Ishikawa (cell line): ENCODE results near the gene EIF4H.

Source experiments
- CEBPB ChIP-seq: IDR thresholded peaks from 2 replicates; pipeline ENCODE4 v1.6.1; 2012
- CREB1 ChIP-seq: IDR thresholded peaks from 2 replicates; pipeline ENCODE4 v1.6.1; 2012; ENCODE audit warnings: low read depth
- EGR1 ChIP-seq: IDR thresholded peaks from 2 replicates; pipeline ENCODE4 v1.6.1; 2012
- EP300 ChIP-seq: IDR thresholded peaks from 2 replicates; pipeline ENCODE4 v1.6.1; 2012; ENCODE audit warnings: borderline replicate concordance
- FOXM1 ChIP-seq: IDR thresholded peaks from 2 replicates; pipeline ENCODE4 v1.6.1; 2012; ENCODE audit warnings: low read depth, borderline replicate concordance
- MAX ChIP-seq: IDR thresholded peaks from 2 replicates; pipeline ENCODE4 v1.6.1; 2012
- NFIC ChIP-seq: IDR thresholded peaks from 2 replicates; pipeline ENCODE4 v1.6.1; 2012
- RAD21 ChIP-seq: IDR thresholded peaks from 2 replicates; pipeline ENCODE4 v1.6.1; 2012; ENCODE audit warnings: low read depth
- TAF1 ChIP-seq: IDR thresholded peaks from 2 replicates; pipeline ENCODE4 v1.6.1; 2012; ENCODE audit warnings: low read depth, mild to moderate bottlenecking
- TCF12 ChIP-seq: IDR thresholded peaks from 2 replicates; pipeline ENCODE4 v1.6.1; 2012; ENCODE audit warnings: low read depth
- TEAD4 ChIP-seq: IDR thresholded peaks from 2 replicates; pipeline ENCODE4 v1.6.1; 2012
- YY1 ChIP-seq: IDR thresholded peaks from 2 replicates; pipeline ENCODE4 v1.6.1; 2012; ENCODE audit warnings: low read depth
- ZBTB7A ChIP-seq: IDR thresholded peaks from 2 replicates; pipeline ENCODE4 v1.6.1; 2012; ENCODE audit warnings: low read depth
- TF ChIP-seq, protein P1 (sequence below): IDR thresholded peaks from 2 replicates; pipeline ENCODE4 v1.6.1; 2012
- TF ChIP-seq, protein P2 (sequence below): IDR thresholded peaks from 2 replicates; pipeline ENCODE4 v1.6.1; 2012; ENCODE audit warnings: low read depth, mild to moderate bottlenecking

EIF4H gene

DNA sequence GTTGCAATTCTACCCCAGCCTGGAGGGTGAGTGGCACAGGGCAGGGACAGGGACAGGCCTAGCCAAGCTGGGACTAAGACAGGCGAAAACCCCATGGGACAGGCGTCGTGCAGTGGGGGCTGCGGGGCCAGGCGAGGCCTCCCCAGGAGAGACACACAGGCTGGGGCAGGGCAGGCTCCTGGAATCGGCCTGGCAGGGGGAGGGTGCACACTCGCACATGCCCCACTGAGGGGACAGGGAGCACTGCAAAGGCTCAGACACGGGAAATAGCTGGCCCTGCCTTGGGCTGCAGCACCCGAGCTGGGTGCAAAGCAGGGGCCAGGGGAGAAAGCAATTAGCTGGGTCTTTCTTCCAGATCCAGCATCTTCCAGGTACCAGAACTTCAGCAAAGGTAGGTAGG is 46.1 kb downstream of the EIF4H start:
- TF ChIP-seq FOXM1 (no peak), CREB1 (no peak), EGR1 (no peak), MAX (no peak), TEAD4 (no peak), NFIC (no peak), EP300 (no peak), CEBPB (no peak), YY1 (no peak)
- TF ChIP-seq, protein P1, sequence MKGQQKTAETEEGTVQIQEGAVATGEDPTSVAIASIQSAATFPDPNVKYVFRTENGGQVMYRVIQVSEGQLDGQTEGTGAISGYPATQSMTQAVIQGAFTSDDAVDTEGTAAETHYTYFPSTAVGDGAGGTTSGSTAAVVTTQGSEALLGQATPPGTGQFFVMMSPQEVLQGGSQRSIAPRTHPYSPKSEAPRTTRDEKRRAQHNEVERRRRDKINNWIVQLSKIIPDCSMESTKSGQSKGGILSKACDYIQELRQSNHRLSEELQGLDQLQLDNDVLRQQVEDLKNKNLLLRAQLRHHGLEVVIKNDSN: no peak
- TF ChIP-seq, protein P2, sequence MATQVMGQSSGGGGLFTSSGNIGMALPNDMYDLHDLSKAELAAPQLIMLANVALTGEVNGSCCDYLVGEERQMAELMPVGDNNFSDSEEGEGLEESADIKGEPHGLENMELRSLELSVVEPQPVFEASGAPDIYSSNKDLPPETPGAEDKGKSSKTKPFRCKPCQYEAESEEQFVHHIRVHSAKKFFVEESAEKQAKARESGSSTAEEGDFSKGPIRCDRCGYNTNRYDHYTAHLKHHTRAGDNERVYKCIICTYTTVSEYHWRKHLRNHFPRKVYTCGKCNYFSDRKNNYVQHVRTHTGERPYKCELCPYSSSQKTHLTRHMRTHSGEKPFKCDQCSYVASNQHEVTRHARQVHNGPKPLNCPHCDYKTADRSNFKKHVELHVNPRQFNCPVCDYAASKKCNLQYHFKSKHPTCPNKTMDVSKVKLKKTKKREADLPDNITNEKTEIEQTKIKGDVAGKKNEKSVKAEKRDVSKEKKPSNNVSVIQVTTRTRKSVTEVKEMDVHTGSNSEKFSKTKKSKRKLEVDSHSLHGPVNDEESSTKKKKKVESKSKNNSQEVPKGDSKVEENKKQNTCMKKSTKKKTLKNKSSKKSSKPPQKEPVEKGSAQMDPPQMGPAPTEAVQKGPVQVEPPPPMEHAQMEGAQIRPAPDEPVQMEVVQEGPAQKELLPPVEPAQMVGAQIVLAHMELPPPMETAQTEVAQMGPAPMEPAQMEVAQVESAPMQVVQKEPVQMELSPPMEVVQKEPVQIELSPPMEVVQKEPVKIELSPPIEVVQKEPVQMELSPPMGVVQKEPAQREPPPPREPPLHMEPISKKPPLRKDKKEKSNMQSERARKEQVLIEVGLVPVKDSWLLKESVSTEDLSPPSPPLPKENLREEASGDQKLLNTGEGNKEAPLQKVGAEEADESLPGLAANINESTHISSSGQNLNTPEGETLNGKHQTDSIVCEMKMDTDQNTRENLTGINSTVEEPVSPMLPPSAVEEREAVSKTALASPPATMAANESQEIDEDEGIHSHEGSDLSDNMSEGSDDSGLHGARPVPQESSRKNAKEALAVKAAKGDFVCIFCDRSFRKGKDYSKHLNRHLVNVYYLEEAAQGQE: no peak

DNA sequence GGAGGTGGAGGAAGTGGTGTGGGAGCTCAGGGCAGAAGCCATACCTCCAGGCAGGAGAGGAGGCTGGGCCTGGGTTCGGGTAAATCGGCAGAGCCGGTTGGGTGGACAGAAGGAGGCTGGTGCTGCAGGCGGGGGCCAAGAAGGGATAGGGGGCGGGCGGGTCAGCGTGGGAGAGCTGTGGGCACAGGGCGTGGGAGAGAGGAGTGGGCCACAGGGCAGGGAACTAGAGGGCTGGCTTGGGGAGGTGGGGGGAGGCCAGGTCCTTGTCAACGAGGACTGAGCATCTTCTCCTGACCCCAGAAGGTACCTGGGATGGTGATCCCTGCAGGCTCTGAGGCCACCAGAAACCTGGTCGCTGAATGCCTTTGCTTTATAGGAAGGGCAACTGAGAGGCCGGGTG is 47.6 kb downstream of the EIF4H start:
- TF ChIP-seq NFIC: no peak
- no peak for TF ChIP-seq RAD21
- TF ChIP-seq MAX: no peak
- TF ChIP-seq ZBTB7A: no peak
- TF ChIP-seq CEBPB: no peak
- no peak for TF ChIP-seq YY1
- TF ChIP-seq EGR1: no peak
- no peak for TF ChIP-seq EP300
- TF ChIP-seq TAF1: no peak
- no peak for TF ChIP-seq TCF12

DNA sequence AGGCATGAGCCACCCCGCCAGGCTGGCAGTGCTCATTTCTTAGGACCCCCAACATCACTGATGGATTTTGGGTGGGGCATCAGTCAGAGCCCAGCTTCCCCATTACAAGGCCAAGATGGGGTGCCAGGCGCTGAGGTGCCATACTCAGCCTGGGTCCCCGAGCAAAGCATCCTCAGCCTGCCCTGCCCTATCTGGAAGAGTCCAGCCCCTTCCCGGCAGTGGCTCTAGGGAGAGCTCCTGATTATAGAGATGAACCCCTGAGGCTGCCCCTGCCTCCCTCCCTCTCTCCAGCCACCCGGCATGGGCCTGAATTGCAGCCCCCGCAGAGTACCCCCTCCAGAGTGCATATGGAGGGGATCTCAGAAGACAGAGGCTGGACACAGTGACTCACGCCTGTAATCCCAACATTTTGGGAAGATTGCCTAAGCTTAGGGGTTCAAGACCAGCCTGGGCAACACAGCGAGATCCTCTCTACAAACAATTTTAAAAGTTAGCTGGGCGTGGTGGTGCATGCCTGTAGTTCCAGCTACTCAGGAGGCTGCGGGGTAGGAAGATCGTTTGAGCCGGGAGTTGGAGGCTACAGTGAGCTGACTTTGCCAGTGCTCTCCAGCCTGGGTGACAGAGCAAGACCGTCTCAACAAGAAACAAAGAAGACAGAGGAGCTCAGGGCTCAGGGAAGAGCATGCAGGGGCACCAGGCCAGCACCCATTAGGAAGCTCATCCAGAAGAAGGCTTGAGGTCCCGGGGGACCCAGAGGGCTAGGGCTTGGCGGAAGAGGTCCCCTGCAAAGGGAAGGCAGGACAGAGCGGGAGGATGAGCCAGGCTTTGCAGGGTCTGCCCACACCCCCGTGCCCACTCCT is 48.9 kb downstream of the EIF4H start:
- TF ChIP-seq TCF12 (no peak), EGR1 (no peak), RAD21 (no peak), MAX (no peak), YY1 (no peak), EP300 (no peak), NFIC (no peak), TEAD4 (no peak), ZBTB7A (no peak), CEBPB (no peak), FOXM1 (no peak), TAF1 (no peak), CREB1 (no peak)
- TF ChIP-seq, protein P2: no peak
- TF ChIP-seq, protein P1: no peak

DNA sequence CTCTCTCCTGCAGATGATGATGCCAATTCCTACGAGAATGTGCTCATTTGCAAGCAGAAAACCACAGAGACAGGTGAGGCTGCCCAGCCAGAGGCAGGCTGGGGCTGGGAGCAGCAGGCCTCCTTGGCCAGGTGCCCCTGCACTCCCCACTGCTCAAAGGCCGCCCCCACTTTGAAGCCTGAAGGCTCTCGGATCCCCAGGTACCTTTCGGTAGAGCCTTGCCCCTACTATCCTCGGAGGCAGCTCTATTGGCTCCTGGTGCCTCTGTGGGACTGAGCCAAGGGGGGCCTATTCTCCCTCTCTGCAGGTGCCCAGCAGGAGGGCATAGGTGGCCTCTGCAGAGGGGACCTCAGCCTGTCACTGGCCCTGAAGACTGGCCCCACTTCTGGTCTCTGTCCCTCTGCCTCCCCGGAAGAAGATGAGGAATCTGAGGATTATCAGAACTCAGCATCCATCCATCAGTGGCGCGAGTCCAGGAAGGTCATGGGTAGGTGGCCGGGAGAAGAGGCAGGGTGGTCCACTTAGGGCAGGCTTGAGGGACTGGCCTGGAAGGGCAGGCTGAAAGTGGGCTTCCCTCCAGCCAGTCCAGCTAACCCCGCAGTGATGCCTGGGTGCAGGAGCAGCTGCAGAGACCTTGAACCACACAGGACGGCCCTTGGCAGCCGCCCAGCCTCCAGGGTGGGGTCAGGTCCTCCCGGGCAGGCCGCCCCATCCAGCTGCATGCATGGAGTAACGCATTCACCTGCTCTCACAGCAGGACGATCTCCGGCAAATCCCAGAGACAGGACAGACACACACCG is 49.8 kb downstream of the EIF4H start:
- TF ChIP-seq NFIC (peak; percentile 46), EGR1 (no peak), ZBTB7A (peak; percentile 43; the same call in 1 of the 2 replicates), RAD21 (no peak)

DNA sequence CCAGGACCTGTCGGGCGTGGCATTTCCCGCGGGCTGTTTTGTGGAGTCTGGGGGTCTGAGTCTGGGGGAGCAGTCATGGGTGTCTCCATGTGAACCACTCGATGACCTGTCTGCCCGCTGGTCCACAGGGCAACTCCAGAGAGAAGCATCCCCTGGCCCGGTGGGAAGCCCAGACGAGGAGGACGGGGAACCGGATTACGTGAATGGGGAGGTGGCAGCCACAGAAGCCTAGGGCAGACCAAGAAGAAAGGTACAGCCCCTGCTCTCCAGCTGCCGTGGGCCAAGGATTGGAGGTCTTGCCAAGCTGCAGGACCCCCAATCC is 50.3 kb downstream of the EIF4H start:
- TF ChIP-seq EGR1: no peak
- TF ChIP-seq CEBPB: no peak
- TF ChIP-seq TEAD4: no peak
- no peak for TF ChIP-seq CREB1
- no peak for TF ChIP-seq FOXM1
- TF ChIP-seq TCF12: no peak
- no peak for TF ChIP-seq TAF1
- no peak for TF ChIP-seq YY1
- no peak for TF ChIP-seq EP300
- no peak for TF ChIP-seq MAX
- no peak for TF ChIP-seq NFIC
- no peak for TF ChIP-seq RAD21
- TF ChIP-seq, protein P2: no peak
- TF ChIP-seq, protein P1: no peak
- TF ChIP-seq ZBTB7A: no peak
